NB4 (cell line): Measurements from ENCODE around the gene ADIPOR1.

Experiments
- CTCF ChIP-seq: IDR thresholded peaks from one replicate; pipeline ENCODE4 v1.5.1; 2012; ENCODE audit warnings: low read depth, low read length
- MAX ChIP-seq: IDR thresholded peaks from 2 replicates; pipeline ENCODE4 v1.6.1; 2011; ENCODE audit warnings: low read depth, low read length
- MYC ChIP-seq: IDR thresholded peaks from 2 replicates; pipeline ENCODE4 v1.6.1; 2011; ENCODE audit warnings: low read depth, low read length
- POLR2A ChIP-seq: IDR thresholded peaks from 2 replicates; pipeline ENCODE4 v1.6.1; 2011; ENCODE audit warnings: mild to moderate bottlenecking; ENCODE audit not compliant: insufficient read length; ENCODE audit errors: extremely low read depth

GRCh38 chr1:202941372-202941771, 16.7 kb downstream of the ADIPOR1 start:
- no peak for TF ChIP-seq CTCF
- TF ChIP-seq POLR2A = no peak
- no peak for TF ChIP-seq MYC
- TF ChIP-seq MAX = no peak
